NCI-H2029 treated with DMSO at 0.1 percent for 48 hours (cell line): Measurements from ENCODE around the gene IRF8.
"Not testable (repeated sequence)": the region's sequence is repeated elsewhere in the genome, so short reads cannot be mapped to it uniquely, and the experiment has no call there.

Experiments
- DNase-seq: peaks from one replicate; lab custom pipeline; 2025; lab: John Stamatoyannopoulos, UW

Gene IRF8

GRCh38 chr16:85892760-85893159, 6.2 kb upstream of the IRF8 start:
- DNase-seq = no peak

DNA sequence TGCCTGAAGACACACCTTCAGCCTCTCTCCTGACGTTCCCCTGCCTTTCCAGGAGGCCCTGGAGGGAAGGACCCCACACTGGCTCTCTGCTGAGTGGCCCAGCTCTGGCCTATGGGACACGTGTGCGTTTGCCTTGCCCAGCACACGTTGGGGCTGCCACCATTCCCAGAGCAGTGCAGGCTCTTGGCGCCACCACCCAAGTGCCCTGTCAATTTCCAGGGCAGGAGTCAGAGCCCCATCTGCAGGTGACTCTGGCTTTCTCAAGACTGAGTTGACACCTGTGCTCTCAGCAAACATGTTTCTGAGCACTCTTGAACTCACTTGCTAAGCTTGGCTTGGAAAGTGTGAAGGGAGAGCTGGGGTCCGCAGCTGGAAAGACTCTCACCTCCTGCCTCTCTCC, 4.7 kb upstream of the IRF8 start:
- DNase-seq = no peak

DNA sequence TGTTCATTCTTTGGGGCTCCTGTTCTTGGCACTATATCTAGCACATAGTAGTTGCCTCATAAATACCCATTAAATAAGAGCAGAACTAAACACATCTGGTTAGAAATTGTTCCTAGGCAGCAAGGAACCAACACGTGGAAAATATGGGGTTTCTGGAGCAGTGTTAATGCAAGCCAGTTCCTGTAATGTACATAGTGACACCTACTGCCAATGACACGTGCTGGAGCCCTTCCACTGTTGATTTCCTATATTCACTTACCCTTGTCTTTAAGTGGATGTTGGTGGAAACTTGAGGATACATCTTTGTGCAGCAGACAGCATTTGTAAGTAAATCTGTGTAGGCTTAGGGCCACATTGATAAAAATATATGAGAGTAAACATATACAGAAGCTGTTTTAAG, 1.6 kb upstream of the IRF8 start:
- DNase-seq = no peak

GRCh38 chr16:85899444-85899843, 482 bp downstream of the IRF8 start:
- no peak for DNase-seq

DNA sequence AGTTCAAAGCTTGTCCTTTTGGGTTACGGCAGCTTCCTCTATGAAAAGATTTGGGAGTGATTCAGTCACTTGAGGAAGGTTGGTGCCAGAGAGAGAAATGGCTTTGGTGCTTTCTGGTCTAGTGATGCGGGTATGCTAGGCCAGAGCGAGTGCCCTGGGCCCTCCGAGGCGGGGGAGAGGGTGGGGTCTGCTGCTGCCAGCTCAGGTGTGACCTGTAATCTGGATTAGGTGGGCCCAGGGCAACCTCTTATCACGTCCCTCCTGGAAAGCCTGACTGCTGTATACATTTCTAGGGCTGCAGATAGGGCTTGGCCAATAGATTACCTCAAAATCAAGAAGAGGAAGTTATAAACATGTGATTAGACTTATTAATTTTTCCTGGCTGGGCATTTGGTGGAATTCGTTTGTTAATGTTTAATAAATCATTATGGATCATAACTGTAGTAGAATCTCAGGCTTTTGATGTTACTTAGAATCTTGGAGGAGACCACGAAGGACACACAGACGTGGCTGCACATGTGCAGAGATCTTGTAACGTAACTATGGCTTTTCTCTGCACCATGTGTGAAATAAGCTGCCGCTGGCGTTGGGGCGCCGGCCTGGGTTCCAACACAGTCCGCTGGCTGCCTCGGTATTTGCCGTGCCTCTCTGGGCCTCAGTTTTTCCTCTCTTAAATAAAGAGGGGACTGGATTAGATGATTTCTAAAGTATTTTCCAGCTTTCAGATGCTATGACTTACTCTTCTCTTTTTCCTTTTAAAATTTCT, 1.2 kb downstream of the IRF8 start:
- DNase-seq = no peak

GRCh38 chr16:85901110-85901509, 2.1 kb downstream of the IRF8 start:
- no peak for DNase-seq

DNA sequence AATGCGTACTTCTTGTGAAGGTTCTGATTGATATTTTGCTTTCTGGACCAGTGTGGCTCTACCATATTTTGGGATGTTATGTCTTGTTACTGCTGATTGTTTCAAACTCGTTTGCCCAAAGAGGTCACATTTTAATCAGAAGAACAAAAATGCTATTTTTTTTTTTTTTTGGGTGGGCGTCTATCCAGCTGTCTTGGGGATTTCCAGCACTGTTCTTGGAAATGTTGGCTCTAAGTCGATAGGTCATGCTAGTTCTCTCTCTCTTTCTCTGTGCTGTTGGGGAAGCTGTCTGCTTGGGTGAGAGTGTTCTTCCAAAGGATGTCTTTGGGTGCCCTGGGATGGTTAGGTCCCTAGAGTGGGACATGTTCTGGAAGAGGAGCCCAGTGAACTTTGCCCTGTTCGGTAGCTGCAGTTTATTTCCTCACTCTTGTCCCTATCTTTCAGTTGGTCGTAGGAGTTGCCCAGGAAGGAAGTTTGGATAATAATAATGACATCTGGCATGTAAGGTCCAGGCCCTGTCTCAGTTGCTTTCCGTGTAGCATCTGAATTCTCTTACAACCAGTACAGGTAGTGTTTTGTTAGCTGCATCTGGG, 2.9 kb downstream of the IRF8 start:
- DNase-seq = no peak

GRCh38 chr16:85902366-85903155, 3.6 kb downstream of the IRF8 start:
- no peak for DNase-seq

GRCh38 chr16:85903559-85903958, 4.6 kb downstream of the IRF8 start:
- DNase-seq = no peak

DNA sequence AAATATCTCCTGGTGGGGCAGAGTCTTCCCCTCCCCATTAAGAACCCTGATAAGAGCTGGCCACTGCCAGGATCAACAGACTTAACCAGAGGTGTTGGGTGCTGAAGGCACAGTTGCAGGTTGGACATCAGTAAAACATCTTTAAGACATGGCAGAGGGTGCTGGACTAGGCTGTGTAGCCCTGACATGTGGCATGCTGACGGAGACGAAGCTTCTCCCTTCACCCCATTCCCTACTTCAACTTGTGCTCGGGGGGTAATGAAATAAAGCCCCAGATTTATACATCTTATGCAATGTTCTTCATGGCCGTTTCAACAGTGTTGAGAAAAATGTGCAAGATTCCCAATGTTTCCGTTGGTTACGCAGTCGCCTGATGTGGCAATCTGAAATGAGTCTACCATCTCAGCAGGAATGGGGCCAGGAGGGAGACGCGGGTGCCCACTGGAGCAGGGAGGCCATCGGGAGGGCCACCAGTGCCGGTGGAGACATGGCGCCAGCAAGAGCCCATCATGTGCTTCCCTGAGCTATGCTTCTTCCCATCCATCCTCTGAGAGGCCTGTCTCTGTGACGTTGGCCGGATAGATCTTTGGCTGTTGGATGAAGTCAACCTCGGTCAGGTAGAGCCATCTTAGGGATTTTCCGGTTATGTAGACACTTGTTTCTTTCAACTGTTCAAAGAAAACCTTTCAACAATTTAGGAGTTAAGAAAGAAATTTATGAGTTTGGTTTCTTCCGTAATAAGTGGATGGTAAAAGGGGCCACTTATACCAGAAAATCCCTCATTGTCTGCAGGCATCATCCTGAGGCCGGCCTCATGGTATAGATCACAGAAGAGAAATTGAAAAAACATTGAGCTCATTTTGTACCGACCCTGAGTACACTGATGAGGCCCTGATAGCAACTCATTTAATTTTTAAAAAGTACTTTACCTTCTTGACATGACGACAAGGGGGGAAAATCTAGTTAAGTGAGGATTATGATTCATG, 6.4 kb downstream of the IRF8 start:
- no peak for DNase-seq

- DNase-seq = no peak
Measured at GRCh38 chr16:85906349-85906748, 7.4 kb downstream of the IRF8 start.

GRCh38 chr16:85907231-85907630, 8.3 kb downstream of the IRF8 start:
- DNase-seq = not testable (repeated sequence)

DNA sequence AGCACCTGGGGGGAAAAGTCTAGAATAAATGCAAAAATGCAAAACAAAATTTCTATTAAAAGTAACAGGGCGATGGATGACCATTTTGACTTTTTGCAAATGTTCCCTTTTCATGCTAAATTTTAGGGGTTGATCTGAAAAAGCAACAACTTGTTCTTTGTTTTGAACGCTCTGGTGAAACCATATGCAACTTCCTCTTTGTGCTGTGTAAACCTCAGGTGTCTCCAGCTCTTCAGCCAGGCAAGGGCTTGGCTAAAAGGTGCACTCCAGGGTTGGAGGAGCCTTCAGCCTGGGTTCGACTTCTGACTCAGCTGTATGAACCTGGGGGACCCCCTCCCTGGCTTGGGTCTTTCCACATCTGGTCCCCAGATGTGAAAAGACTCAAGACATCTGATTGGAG, 9.5 kb downstream of the IRF8 start:
- DNase-seq = no peak

GRCh38 chr16:85908889-85909589, 10.1 kb downstream of the IRF8 start:
- DNase-seq = no peak

GRCh38 chr16:85909932-85910853, 11.2 kb downstream of the IRF8 start:
- DNase-seq = no peak

DNA sequence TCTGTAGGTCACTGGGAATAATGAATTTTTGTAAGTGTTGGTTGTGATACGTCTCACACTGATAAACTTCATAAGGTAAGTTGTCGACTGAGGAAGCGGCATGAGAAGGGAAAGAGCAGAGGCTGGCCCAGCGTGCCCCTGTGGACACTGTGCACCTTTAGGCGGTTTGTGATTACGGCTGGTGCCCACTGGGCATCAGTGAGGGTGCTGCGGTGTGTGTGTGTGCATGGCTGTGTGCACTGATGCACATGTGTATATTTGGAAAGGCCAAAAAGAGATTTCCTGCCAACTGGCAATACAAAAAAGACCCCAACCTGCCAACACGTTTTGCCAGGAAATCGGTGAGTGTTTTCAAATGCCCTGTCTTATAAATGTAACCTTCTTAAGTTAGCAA, 11.9 kb downstream of the IRF8 start:
- no peak for DNase-seq

DNA sequence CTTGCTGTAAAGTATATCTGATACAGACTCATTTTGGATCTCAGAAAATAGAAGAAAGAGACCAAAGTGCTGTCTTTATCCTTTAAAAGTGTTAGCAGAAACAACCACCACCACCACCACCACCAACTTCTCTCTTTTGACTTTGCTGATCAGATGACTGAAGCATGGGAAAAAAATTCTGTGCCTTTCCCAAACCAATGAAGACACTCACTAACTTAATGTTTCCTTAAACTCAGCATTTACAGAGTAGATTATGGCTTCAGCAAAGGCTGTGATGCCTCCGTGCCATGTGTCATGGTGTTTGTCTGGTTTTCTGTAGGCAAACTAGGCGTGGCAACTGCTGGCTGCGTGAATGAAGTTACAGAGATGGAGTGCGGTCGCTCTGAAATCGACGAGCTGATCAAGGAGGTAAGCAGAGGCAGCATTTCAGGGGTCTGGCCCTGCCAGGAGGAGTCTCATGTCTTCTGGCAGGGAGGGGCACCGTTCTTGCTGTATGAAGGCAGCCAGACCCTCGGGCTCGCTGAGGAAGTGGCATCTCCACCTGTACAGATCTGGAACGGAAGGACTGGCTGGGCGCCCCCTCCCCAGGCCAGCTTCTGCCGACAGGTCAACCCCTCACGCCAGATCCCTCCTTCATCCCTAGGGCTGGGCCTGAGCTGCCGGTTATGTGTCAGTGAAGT, 12.4 kb downstream of the IRF8 start:
- DNase-seq = no peak

DNA sequence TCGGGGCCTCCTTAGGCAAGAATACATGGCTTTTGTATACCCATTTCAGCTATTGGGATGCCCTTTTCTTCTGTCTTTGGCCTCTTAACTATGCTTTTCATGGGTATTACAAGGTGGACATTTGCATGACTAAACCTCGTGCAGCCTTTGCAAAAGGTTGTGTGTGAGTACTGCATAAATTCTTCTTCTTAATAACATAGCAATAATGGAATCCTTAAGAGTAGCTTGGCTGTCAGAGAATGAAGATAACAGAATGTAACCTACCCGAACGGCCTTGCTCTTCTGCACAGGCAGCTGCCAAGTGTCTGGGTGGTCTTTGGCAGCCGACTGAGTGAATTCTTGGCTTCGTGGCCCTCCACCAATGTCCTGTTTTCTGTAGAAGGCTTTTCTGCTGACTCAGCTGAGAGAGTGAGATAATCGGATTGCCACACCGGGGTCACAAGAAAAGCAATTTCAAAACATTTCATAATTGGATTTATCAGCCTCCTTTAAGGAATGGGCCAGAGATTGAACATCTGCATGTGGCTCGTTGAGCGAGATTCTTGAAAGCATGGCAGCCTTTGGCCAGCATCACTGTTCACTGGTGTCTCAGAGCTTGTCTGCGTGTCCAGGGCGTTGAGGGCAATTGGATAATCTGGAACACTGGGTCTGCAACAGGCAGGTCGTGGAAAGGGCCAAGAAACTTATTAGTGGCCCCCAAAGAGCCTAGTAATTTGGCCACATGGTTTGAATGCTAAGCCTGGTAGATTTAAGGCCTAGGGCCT, 13.4 kb downstream of the IRF8 start:
- no peak for DNase-seq

DNA sequence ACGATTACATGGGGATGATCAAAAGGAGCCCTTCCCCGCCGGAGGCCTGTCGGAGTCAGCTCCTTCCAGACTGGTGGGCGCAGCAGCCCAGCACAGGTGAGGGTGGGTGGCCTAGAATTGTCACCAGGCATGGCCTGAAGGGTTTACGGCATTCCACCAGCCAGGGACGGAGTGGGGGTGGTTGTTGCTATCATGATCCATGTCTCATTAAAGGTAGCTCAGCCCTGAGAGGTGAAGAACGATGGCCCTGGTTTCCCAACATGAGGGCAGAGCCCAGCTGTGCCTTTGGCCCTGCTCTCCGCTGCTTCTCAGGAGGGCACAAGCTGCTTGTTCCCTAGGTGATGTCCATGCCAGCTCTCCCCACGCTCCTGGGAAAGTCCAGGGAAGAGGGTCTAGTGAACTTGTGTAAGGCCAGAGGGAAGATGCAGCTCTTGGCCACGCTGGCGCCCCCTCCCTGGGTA, 14.2 kb downstream of the IRF8 start:
- DNase-seq = no peak
